GM19467 (cell line): ENCODE data around the gene DNAH3.
"Not testable (repeated sequence)": the region's sequence is repeated elsewhere in the genome, so short reads cannot be mapped to it uniquely, and the experiment has no call there.

Experiments
- ATAC-seq: cut with Tn5 transposase; IDR thresholded peaks from one replicate; pipeline ENCODE4 v1.9.1; 2021; ENCODE audit warnings: mild to moderate bottlenecking, moderate library complexity; ENCODE audit not compliant: unreplicated experiment

Gene DNAH3

DNA sequence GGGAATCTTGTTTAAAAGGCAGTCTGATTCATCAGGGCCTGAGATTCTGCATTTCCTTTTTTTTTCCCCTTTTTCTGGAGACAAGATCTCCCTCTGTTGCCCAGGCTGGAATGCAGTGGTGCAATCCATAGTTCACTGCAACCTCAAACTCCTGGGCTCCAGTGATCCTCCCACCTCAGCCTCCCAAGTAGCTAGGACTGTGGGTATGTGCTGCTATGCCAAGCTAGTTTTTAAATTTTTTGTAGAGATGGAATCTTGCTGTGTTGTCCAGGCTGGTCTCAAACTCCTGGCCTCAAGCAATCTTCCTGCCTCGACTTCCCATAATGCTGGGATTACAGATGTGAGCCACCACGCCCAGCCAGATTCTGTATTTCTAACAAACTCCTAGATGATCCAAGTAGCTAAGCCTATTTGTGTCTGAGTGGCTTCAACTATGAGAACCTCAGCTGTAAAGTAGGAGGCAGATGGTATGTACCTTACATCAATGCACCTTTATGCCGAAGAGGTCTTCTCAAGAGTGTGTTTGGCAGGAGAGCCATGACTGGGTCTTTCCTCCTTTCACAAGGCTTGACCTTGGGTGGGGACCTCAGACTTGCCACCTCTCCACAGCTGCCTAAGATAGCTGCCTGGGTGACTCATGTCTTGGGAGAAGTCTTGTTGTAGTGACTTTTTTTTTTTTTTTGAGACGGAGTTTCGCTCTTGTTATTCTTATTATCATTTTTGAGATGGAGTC lies 18.8 kb upstream of the DNAH3 start:
- ATAC-seq = no peak

DNA sequence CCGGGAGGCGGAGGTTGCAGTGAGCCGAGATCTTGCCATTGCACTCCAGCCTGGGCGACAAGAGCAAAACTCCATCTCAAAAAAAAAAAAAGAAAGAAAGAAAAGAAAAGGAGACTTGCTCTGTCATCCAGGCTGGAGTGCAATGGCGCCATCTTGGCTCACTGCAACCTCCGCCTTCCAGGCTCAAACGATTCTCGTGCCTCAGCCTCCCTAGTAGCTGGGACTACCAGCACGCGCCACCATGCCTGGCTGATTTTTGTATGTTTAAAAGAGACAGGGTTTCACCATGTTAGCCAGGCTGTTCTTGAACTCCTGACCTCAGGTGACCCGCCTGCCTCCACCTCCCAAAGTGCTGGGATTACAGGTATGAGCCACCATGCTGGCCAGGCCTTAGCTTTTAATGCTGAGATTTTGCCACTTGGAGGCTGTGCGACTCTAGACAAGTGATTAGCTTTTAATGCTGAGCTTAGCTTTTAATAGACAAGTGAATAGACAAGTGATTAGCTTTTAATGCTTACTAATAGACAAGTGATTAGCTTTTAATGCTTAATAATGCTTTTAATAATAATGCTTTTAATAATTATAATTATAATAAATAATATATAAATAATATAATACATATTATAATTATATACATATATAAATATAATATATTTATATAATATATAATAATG lies 17.4 kb upstream of the DNAH3 start:
- ATAC-seq = no peak

DNA sequence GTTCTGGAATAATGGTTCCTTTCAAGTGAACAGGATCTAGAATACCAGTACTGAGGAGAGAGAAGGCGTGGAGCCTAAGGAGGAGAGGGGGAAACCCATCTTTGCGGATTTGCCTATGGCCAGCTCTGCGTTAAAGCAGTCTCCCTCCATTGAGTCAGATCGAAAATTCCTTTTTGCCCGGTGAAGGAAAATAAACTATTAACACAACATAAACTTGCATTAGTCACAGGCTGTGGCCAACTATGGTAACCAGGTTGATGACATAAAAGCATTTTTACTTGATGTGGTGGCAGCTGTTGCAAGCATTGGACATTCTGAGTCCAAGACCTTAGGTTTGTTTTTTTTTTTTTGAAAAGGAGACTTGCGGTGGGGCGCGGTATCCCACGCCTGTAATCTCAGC lies 16.7 kb upstream of the DNAH3 start:
- ATAC-seq = no peak

DNA sequence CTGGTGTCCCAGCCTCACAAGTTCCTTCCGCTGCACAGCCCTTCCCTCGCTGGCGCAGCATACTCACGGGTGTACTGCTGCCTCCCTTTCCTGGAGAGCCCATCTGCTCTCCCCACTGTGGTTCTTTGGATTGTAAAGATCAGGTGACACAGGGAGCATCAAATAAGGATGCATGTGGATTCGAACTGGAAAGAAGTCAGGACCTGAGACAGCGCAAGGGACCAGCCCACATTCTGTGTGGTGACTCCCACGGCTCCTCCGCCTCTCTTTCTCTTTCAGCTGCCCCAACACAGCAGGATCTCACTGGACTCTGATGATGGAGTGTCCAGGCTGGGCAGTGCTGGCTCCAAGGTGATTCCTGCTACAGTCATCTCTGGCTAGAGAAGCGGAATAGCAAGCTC lies 15.9 kb upstream of the DNAH3 start:
- ATAC-seq = no peak

DNA sequence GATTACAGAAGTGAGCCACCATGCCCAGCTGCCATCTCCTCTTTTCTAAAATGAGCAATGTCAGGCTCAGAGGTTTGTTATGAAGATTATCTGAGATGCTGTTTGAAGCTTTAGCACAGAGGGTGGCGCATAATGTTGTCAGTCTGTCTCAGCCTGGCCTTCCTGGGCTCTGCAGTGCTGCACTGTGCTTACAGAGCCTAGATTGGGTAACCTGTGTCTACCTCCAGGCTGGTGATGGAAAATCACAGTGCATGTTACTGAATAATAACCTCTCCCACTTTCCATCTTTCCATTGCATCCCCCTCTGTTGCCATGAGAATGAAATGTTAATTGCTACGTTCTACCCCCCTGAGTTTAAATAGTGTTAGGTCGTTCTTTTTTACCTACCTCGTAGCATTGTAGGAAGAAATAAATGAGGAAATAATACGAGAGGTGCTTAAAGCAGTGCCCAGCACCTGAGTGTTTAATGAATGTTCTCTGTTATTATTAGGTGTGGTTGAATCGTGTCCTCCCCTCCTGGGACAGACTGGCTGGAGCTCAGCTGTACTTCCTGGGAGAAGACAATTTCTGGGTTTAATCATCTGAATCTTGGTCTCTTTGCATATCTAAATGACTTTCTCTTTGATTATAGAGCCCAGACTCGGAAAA lies 14.0 kb upstream of the DNAH3 start:
- no peak for ATAC-seq

DNA sequence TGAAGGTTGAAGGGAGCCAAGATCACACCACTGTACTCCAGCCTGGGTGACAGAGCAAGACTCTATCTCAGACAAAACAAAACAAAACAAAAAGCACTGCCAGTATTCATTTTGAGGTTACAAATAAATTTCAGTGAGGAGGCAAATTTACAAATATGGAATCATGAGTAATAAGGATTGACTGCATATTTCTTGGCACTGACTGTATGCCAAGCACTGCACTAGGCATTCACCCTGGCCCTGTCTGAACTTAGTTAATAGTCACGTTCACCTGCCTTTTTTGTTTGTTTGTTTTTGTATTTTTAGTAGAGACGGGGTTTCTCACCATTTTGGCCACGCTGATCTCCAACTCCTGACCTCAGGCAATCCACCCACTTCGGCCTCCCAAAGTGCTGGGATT lies 12.9 kb upstream of the DNAH3 start:
- no peak for ATAC-seq

DNA sequence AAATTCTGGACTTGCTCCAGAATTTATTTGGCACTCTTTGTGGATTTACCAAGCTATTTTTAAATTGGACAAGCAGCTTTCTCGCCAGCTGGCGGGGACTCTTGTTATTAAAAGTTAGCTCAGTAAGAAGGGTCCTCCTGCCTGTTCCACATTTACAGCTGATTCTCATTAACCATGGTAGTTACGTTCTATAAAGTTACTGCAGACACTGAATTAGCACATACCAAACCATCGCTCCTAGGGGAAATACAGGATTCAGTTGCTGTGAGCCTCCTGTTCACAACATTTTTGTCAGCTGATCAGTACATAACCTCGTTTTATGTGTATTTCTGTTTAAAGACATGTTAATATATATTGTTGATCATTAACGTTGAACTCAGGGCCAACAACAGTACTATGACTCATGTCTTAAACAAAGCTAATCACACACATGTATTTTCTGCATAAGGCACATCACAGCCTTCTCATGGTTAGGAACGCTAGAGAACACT lies 12.1 kb upstream of the DNAH3 start:
- ATAC-seq = no peak

DNA sequence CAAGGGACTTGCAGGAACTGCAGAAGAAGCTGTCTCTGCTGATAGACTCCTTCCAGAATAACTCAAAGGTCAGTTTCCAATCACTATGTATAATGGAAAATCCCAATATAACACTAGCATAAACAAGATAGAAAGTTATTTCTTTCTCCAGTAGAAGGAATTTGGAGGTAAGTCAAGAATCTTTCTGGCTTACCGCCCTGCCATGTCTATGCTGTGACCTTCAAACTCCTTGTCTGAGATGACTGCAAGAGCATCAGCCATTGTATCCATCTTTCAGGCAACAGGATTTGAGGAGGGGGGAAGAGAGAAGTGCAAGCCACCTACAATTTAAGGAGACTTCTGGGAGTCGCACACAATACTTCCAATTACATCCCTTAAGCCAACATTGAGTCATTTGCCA lies 10.6 kb upstream of the DNAH3 start:
- ATAC-seq = no peak

DNA sequence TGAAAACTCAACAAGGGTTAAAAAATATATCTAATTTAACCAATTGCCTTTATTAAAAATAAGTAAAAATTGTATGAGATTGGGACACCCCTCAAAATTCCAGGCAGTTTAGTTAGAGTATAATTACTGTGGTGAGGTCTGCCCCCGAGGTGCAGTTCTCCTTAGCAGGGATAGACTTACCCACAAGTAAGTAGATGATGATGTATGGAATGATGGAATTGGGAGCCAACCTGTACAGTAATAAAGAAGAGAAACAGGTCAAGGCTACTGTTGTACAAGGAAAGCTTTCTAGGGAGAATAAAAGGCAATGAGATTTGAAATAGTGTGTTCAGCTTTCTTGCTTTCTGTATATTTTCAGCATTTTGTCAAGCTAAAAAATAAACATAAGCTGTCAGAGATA lies 9.6 kb upstream of the DNAH3 start:
- ATAC-seq = no peak

DNA sequence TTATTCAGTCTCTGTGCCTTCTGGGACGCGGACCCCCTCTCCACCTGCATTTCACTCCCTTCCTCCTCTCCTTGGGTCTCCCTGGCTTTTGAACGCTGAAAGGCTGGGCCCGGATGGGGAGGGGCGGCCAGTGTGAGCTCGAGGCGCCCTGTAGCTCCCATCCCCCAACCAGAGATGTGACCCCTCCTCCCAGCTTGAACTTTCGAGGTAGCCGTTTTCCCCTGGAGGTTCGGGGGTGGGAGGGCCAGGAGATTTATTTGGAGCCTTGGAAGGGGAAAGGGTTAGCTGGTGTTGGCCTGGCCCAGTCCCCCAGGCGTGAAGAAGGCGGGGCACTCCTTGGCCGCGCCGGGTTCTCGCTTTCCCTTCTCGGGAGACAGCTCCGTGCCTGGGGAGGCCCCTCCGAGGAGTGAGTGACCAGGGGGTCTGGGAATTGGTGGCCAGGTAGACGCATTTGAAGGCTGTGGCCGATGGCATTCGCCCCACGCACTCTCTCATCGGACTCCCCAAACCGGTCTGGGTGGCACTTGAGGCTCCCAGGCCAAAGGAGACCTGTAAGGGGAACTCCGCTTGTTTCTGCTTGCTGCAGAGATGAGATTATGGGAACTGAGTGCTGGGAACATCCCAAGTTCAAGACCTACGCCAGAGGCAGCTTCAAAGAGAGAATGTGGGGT lies 8.8 kb upstream of the DNAH3 start:
- no peak for ATAC-seq

DNA sequence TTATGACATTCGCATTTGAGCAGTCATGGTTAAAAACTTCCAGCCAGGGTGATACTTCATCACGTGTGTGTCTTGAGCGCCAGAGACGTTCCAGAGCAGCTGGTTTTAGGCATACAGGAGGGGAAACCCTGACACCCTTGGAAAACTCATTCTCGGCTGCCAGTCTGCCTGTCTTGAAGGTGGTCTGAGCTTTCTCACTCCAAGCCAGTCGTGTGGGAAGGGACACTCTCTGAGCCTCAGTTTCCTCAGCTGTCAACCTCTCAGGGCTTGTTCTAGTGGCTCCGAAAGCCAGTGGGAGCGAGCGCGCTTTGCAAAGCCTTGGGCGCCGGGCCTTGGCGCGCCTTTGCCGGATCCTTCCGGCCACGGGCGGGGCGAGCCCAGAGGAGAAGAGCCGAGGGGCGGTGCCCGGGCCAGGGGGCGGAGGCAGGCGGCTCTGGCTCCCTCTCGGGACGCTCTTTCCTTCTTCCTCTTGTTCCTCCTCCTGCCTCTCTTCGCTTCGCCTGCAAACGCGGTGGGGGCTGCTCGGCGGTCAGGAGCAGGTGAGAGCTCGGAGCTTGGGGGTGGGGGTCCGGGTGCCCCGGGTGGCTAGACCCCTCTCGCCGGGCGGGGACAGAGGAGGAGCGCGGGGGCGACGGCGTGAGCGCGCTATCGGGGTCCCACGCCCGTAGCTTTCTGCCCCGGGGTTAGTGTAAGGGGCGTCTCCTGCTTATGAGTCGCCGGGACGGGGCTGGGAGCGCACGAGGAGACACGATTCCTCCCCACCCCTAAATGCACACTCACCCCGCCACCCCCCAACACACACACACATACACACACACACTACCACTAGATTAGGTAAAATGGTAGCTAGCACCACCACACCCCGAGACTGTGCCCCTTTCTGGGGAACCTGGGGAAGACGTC lies 7.8 kb upstream of the DNAH3 start, which contains the start of gene LDAF1:
TSS of gene LDAF1 (plus strand) at position 467 of the 903 bp plus-strand sequence. CDS start 2,509 bp downstream, outside the sequence.
- peak; percentile 88 for ATAC-seq

DNA sequence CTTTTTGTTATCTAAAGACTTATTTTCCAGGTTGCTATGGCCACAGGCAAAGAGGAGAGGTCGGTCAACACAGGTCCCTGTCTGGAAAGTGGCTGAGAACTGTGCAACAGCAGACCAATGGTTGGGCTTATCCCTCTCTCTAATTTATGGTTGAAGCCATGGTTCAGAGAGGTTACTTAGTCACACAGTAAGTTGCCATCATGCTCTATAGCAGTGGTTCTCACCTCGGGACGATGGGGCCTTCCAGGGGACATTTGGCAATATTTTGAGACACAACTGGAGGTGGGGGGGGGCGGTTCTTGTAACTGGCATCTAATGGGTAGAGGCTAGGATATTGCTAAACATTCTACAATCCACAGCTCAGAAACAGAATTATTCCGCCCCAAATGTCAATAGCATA lies 7.0 kb upstream of the DNAH3 start:
- ATAC-seq = no peak

DNA sequence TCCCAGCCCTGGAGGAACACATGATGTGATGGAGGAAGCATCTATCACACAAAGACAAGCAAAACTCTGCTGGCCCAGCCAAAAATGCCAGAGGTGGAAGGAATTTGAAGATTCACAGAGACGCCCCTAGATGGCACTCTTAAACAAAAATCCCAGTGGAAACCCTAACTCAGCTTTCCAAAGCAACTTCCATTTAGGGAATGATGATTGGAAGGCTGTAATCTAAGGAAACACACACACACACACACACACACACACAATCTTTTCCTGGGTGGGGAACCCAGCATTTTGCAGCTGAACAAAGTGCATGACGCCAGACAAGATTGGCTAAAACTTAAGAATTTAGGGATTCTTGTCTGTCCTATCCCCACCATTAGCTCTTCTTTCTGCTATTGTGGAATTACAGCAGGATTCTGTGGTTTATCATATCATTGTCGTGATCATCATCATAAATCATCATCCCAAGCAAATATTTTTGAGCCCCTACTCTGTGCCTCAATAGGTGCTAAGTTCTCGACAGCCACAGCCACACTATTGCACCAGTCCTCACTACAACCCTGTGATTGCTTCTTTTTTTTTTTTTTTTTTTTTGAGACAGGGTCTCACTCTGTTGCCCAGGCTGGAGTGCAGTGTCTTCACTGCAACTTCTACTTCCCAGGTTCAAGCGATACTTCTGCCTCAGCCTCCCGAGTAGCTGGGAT lies 6.3 kb upstream of the DNAH3 start:
- ATAC-seq = no peak

DNA sequence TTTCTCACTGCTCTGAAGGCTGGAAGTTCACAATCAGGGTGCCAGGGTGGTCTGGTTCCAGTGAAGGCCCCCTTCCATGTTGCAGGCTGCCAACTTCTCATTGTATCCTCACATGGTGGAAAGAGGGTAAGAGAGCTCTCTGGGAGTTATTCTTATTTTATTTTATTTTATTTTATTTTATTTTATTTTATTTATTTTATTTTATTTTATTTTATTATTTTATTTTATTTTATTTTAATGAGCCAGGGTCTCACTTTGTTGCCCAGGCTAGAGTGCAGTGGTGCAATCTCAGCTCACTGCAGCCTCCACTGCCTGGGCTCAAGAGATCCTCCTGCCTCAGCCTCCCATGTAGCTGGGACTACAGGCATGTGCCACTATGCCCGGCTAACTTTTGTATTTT lies 5.4 kb upstream of the DNAH3 start:
- ATAC-seq = not testable (repeated sequence)

DNA sequence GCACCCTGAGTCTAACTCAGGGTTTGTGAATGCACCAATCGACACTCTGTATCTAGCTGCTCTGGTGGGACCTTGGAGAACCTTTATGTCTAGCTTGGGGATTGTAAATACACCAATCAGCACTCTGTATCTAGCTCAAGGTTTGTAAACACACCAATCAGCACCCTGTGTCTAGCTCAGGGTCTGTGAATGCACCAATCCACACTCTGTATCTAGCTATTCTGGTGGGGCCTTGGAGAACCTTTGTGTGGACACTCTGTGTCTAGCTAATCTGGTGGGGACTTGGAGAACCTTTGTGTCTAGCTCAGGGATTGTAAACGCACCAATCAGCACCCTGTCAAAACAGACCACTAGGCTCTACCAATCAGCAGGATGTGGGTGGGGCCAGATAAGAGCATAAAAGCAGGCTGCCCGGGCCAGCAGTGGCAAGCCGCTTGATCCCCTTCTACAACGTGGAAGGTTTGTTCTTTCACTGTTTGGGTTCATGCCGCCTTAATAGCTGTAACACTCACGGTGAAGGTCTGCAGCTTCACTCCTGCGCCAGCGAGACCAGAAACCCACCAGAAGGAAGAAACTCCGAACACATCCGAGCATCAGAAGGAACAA lies 2.6 kb upstream of the DNAH3 start:
- not testable (repeated sequence) for ATAC-seq

DNA sequence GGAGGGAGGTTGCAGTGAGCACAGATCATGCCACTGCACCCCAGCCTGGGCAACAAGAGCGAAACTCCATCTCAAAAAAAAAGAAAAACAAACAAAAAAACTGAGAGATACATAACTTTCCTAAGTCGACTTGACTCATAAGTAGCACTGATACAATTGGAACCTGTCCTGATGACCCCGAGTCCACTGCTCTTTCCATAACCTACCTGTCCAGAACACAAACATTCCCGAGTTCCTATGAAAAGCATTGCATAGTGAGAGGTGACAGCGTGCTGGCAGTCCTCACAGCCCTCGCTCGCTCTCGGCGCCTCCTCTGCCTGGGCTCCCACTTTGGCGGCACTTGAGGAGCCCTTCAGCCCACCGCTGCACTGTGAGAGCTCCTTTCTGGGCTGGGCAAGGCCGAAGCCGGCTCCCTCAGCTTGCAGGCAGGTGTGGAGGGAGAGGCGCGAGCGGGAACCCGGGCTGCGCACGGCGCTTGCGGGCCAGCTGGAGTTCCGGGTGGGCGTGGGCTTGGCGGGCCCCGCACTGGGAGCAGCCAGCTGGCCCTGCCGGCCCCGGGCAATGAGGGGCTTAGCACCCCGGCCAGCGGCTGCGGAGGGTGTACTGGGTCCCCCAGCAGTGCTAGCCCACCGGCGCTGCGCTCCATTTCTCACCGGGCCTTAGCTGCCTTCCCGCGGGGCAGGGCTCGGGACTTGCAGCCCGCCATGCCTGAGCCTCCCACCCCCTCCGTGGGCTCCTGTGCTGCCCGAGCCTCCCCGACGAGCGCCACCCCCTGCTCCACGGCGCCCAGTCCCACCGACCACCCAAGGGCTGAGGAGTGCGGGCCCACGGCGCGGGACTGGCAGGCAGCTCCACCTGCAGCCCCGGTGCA lies 1.7 kb upstream of the DNAH3 start:
- ATAC-seq = not testable (repeated sequence)

DNA sequence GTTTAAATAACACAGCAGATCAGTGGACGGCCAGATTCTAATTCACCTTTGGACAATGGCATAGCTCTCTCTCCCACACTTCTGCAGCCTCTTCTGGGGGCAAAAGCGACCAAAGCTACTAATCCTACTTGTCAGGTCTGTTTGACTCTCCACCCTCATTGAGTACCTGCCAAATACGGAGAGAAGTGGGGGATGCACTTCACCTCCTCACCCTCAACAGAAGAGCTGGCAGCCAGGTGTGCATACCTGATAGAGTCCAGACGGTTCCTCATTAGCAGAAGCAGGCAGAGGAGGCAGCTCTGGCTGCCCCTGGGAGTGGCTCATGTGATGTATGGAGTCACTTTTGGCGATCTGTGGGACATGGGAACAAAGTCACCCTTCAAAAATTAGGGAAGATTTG lies 4.9 kb downstream of the DNAH3 start:
- no peak for ATAC-seq

DNA sequence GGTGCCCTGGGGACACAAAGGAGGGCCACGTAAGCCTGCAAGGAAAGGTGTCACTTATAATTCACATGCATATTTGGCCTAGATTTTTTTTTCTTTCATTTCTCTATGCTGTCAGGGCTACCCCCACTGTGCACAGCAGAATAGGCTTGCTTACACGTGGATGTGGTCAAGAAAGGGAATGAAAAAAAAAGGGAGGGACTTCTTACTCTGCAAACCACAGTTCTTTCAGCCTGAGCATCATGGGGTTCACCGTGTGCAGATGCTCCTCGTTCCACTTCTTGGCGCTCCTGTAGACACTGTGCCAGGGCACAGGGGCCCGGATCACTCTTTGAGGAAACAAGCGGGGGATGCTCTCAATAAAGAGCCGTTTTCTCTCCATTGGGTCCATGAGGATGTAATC lies 16.6 kb downstream of the DNAH3 start:
- ATAC-seq = no peak
